HG02610 (cell line): ENCODE measurements around the gene DRD3.

ENCODE experiments used
- ATAC-seq: cut with Tn5 transposase; IDR thresholded peaks from one replicate; pipeline ENCODE4 v1.9.1; 2021; ENCODE audit warnings: mild to moderate bottlenecking, moderate library complexity; ENCODE audit not compliant: unreplicated experiment

The DRD3 gene

DNA sequence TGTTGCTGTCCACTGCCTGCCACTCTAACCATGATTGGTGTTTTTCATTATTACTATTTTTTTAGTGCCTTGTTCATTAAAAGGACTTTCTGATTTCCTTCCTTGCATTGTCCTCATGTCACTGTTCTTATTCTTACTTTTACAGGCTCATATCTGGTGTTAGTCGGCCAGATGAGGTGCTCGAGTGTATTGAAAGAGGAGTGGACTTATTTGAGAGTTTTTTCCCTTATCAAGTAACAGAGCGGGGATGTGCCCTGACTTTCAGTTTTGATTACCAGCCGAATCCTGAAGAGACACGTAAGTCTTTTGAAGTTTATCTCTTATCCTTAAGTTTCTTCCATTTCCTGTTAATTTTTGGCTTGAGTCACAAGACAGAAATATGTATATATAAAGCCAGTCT lies 99.1 kb downstream of the DRD3 start:
- ATAC-seq, result no peak

DNA sequence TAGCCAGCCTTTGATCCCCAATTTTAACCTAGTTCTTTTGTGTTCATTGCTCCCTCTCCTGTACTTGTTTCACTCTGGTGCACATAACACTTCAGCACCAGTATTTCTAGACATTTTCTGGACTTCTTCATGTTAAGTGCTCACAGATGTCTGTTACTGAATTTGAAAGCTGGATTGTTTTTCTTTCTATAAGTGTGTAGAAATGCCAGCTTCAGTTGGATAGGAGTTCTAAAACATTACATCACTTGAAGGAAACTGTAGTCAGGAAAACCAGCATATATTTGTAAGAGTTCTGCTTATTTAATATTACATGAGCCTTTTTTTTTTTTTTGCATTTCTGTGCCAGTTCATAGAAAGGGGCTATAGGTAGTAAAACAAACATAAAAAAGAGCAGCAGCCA lies 100.7 kb downstream of the DRD3 start:
- no peak for ATAC-seq
